Stimulated activated CD4-positive, alpha-beta T cell treated with anti-CD3 and anti-CD28 coated beads, TNF-alpha, amount 100 ng/mL, for 4 hours (primary cell): Measurements from ENCODE around the gene VPS18.
A peak's percentile ranks its signal among the peaks of the same experiment; 100 is the strongest.

ENCODE experiments used
- DNase-seq, 3 experiments: peaks; one replicate each; pipeline ENCODE4 v3.0.0-alpha.2; 2020; ENCODE audit warnings: low read depth in 3 of 3

Gene VPS18

DNA sequence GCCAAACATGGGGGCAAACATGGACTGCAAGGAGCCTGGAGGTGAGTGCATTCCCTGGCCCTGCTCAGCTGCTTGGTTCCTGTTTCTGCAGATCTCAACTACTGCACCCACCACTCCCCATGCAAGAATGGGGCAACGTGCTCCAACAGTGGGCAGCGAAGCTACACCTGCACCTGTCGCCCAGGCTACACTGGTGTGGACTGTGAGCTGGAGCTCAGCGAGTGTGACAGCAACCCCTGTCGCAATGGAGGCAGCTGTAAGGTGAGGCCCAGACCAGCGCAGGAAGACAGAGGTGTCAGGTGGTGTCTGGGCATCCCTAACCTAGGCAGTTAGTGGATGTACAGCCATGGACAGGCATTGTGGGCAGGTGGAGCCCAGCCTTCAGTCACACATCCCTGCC, 40.2 kb downstream of the VPS18 start:
- no peak for DNase-seq

GRCh38 chr15:40936234-40936708, 42.0 kb downstream of the VPS18 start:
- DNase-seq: no peak

DNA sequence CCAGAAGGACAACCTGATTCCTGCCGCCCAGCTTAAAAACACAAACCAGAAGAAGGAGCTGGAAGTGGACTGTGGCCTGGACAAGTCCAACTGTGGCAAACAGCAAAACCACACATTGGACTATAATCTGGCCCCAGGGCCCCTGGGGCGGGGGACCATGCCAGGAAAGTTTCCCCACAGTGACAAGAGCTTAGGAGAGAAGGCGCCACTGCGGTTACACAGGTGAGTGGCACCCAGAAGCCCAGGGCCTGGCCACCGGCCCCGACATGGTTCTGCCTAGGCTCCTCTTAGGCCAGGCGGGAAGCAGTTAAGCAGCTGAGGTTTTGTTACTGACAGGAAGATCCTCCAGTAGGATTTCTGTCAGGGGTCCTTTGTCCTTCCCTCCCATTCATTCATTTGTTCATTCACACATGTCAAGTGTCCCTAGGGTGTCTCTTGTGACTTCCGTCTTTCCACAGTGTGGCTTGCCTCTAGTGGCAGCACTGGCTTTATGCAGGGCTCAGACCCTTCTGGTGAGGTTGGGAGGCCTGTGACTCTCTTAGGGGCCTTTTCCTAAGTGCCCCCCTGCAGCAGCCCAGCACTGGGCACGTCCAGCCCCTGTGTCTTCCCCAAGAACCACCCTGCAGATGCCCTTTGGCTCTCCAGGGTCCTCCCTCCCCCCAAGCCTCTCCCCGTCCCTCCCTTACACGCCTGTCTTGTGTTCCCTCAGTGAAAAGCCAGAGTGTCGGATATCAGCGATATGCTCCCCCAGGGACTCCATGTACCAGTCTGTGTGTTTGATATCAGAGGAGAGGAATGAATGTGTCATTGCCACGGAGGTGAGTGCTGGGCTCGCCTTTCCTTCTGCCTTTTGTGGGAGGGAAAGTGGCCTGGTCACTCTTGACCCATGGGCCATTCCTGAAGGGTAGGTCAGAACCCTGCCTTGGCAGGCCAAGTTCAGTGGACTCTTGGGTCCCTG, 42.7 kb downstream of the VPS18 start:
- DNase-seq: no peak

DNA sequence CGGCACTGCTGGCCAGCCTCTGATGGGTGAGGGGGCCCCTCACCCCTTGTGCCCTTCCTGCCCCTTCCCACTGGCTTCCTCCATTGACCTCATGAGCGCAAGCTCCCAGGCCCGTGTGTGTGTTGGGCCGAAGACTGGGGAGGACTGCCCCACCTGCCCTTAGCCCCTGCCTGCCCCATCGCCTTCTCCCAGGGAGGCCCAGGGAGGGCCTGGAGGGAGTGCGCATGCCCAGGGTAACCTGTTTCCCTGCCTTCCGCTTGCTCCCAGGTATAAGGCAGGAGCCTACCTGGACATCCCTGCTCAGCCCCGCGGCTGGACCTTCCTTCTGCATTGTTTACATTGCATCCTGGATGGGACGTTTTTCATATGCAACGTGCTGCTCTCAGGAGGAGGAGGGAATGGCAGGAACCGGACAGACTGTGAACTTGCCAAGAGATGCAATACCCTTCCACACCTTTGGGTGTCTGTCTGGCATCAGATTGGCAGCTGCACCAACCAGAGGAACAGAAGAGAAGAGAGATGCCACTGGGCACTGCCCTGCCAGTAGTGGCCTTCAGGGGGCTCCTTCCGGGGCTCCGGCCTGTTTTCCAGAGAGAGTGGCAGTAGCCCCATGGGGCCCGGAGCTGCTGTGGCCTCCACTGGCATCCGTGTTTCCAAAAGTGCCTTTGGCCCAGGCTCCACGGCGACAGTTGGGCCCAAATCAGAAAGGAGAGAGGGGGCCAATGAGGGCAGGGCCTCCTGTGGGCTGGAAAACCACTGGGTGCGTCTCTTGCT, 43.7 kb downstream of the VPS18 start:
- no peak for DNase-seq

- no peak for DNase-seq
Observed at GRCh38 chr15:40938536-40938870, 44.3 kb downstream of the VPS18 start.

GRCh38 chr15:40940296-40940801, 46.1 kb downstream of the VPS18 start:
- DNase-seq: no peak

GRCh38 chr15:40941068-40941527, 46.8 kb downstream of the VPS18 start:
- no peak for DNase-seq

- DNase-seq: peak in 2 of 3 experiments; percentile 49 to 61
Observed at GRCh38 chr15:40941528-40942336, 47.5 kb downstream of the VPS18 start.

DNA sequence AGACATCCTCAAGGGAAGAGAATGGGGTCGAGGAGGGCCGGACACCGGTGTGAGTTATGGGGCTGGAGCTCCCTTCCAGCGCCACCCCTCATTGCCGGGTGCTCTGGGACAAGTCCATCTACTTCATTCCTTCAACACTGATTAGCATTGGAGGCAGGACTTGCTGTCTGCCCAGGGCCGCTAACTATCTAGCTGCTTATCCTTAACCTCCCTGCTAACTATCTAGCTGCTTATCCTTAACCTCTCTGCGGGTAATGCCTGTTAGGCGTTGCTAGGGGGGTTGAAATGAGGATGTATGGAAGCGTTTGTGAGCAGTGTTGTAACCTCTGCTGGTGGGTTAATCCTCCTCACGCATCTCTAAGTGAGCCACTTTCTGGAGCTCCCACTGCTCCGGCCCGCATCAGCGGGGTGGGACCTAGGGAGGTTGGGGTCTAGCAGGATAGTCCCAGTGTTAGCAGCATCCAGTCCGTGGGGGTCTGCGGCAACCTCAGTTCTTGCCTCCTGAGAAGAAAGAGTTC, 48.1 kb downstream of the VPS18 start:
- no peak for DNase-seq

GRCh38 chr15:40942878-40943277, 48.6 kb downstream of the VPS18 start:
- no peak for DNase-seq

DNA sequence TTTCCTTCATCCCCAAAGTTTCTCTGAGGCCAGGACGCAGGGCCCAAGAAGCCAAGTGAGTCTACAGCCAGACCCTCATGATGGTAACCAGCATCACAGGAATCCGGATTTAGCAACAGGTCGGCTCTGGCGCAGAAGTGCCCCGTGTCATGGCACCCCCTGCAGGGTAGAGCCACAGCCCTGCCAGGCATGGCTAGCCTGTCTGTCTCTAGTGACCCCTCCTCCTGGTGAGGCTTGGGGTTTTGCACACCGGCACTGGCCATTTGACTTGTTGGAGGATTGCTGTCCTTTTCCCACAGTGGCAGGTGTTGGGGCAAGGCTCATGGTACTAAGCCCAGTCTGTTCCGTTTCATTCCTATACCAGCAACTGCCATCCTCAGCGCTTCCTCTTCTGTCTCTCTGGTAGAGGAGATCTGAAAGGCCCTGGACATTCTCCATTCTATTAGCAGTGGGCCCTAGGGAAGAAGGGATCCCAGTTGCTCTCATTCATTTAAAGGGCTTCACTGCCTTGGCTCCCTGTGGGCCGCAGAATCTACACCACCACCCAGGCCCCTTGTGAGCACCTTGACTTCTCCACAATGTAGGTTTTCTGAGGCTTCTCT, 49.6 kb downstream of the VPS18 start:
- DNase-seq: no peak

DNA sequence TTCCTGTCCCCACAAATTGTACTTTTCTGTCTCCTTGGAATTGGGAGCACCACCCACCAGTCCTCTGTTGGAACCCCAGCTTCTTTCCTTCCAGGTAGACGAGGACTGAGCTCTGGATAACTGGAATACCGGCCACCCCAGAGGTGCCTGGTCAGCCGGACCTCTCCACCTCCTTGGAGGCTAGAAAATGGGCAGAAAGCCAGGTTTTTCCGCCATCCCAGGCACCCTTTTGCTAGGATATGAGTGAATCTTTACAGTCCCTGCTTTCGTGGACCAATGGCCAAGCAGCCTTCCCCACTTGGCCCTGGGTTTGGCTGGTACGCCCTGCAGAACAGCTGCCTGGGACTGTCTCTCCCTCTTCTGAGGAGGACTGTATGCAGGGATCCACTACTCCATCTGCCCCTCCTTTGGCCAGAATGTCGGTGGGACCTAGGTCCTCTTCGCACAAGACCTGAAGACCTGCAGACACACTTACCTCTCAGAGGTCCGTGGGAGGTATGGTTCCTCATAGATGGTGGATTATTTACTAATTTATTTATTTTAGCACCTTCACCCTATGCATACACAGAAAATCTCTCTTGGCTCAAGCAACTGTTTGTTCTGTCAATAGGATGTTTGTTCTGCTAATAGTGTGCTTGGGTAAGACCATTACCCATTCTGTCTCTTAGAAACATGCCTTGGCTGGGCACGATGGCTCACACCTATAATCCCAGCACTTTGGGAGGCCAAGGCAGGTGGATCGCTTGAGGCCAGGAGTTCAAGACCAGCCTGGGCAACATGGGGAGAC, 50.5 kb downstream of the VPS18 start:
- DNase-seq: no peak

DNA sequence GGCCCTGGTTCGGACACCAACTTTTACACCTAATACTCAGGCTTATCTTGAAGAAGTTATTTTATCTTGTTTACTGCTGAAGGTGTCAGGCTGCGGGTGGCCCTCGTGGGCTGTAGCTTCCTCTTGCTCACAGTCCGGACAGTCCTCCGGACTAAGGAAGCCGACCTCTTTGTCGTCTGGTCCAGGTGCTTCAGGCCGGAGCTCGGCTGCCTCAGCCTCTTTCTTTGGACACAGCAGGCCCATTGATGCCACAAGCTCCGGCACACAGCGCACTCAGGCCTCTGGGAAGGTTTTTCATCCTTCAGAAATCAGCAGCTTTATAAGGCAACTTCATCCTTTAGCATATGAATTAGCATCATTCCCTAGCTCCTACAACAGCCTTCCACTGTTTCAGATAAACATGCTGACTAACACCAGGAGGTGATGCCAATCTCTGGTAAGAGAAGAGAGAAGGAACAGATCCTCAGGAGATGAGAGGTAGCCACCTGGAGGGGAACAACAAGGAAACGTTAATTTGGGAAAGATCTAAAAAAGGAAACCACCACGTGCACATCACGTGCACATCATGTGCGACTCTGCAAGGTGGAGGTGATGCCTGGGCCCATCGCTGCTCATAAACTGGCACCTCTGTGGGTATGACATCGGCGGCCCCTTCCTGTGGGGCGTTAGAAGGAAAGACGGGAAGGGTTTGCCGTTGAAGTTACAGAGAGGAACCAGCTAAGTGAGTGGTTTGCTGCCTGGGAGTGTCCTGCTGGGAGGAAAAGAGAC, 54.6 kb downstream of the VPS18 start:
- no peak for DNase-seq

DNA sequence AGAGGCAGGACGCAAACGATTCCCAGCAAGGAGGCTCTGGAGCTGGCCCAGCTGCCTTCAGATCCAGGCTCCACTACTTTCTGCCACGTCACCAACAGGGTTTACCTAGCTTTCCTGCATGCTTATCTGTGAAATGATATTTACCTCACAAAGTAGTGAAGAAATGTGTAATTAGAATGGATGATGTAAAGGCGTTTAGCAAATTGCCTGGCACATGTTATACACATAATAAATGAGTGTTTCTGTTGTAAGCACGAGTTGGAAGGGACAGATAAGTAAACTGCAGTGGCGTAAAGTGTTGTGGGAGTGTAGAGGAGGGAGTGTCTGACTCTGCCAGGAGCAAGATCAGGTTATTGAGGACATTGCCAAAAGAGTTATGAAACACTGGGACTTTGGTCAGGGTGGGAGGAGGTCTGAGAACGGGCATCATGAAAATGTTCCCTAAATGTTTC, 55.5 kb downstream of the VPS18 start:
- DNase-seq: no peak

GRCh38 chr15:40951764-40952163, 57.5 kb downstream of the VPS18 start:
- DNase-seq: no peak

- no peak for DNase-seq
Observed at GRCh38 chr15:40952301-40952900, 58.2 kb downstream of the VPS18 start.

GRCh38 chr15:40952901-40953712, 58.9 kb downstream of the VPS18 start, which contains the start of gene CHAC1:
Gene CHAC1, plus strand, starts transcription at chr15:40953471. Its CDS starts 113 bp downstream, at chr15:40953584.
- peak; percentile 88 to 95 (median 94) for DNase-seq
